ENCODE measurements around the gene TCL1A.
"Not testable (repeated sequence)": the region's sequence is repeated elsewhere in the genome, so short reads cannot be mapped to it uniquely, and the experiment has no call there.

Gene TCL1A

GRCh38 chr14:95677179-95677835 is 36.6 kb downstream of the TCL1A start:
- no peak for DNase-seq (ENCODE audit: low read depth in 3 of 3)

DNA sequence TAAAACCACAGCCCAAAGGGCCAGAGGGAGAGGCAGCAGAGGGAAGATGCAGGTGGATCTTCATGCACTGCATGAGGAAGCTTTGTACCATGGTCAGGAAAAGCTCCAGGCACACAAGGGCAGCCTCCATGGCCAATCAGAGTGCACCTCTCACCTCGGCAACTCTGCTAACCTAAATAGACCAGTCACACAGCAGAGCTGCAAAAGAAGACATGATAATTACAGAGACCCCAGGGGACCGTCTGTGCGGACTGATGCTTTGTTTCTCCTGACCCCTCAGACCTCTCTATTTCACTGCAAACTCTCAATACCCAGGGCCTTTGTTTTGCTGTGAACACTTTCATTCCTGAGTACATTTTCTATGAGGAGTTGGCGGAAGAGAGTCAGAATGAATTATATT is 38.4 kb downstream of the TCL1A start:
- DNase-seq (ENCODE audit: low read depth in 3 of 3) = no peak

GRCh38 chr14:95674613-95675012 is 39.3 kb downstream of the TCL1A start:
- no peak for DNase-seq (ENCODE audit: low read depth in 3 of 3)

DNA sequence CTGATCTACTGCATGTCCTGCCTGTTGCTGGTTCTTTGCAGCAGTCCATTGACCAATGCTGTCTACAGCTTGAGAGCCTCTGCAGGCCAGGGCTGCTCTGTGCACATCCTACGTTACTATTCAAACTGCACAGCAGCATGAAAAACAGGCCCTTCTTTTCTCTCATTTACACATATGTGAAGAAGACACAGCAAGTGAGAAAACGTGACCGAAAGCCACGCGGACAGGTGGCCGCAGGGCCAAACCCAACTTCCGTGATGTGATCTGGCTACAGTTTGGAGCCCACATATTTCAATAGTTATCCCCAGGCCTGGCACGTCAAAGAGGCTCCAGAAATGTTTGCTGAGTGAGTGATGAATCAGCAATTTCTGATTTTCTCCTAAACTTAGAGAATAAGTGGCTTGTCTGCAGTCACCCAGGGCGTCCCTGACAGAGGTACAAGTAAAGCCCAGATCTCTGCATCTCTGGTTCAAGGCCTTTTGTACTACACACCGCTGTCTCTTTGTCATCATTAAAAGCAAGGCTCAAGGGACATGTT is 45.6 kb downstream of the TCL1A start:
- DNase-seq (ENCODE audit: low read depth in 3 of 3) = no peak

DNA sequence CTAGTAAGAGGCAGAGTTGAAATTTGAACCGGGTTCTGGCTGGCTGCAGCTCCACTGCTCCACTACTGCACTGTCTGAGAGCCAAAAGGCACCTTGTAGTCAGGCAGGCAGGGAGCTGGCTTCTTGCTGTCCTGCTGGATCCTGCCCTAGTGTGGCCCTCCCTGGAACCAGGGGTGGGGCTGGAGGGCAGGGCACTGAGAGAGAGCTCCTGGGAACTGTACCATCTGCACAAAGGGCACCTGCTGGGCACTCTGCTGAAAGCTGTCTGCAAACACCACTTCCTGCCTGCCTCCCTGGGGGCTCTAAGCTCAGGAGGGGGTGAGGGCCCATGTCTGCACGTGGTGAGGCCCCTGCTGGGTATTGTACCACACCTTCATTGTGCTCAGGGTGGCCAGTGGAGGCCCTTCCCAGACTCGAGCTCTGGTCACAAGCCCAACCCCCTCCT is 46.7 kb downstream of the TCL1A start:
- DNase-seq (ENCODE audit: low read depth in 3 of 3) = no peak

DNA sequence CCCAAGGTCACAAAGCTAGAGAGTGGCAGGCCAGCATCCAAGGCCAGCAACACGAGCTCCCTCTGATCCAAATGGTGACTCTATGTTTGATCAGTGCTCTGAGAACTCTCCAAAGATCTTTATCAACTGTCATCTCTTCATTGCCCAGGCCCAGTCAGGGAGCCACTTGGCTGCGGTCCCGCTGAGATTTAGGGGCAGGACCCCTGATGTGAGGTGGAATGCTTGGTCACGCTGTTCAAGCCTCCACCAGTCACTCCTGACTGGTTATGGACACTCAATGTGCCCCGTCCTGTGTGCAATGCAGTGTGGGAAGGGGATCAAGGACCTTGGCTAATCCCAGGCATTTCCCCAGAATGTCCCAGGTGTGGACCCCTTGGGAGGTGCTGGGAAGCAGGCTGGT is 47.5 kb downstream of the TCL1A start:
- DNase-seq (ENCODE audit: low read depth in 3 of 3) = no peak

DNA sequence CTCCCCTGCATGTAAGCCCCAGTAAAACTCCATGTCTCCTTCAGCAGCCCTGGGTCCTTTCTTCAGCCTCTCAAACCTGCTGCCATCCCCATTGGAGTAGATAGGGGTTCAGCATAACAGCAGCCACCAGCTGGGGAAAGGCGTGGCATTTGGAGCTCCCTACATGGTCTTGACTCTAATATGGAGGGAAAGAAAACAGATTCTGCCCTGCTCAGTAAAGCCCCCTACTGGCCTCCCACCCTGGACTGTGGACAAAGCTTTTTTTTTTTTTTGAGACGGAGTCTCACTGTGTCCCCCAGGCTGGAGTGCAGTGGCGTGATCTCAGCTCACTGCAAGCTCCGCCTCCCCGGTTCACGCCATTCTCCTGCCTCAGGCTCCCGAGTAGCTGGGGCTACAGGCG is 48.4 kb downstream of the TCL1A start:
- not testable (repeated sequence) for DNase-seq (ENCODE audit: low read depth in 3 of 3)

DNA sequence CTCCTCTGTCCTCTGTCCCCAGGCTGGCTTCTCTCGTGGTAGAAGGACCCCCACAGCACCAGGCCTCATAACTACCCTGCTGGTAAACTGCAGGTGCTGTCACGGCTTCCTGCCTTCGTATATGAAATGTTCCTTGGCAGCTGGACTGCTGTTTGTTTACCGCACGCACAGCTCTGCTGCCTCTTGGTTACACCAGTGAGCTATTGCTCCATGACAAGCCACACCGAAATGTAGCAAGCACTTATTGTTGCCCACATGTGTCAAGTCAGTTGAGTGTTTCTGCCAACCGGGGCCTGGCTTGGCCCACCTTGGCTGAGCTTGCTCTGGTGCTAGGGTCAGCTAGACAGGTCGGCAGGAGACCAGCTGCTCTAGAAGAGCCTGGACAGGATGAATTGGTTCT is 49.4 kb downstream of the TCL1A start:
- DNase-seq (ENCODE audit: low read depth in 3 of 3) = no peak

DNA sequence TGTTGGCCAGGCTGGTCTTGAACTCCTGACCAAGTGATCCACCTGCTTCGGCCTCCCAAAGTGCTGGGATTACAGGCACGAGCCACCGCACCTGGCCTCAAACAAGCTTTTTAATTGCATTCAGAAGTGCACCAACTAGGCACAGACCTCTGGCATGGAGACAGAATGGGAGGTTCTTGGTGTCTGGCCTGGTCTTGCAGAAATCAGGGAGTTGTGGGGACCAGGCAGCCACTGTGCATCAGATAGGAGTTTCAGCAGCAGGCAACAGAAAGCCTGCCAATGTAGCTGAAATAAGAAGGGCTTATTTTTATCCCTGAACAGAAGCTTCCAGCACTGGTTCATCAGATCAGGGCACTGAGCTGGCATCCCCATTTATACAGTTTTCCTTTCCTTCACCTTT is 49.9 kb downstream of the TCL1A start:
- DNase-seq (ENCODE audit: low read depth in 3 of 3) = no peak

DNA sequence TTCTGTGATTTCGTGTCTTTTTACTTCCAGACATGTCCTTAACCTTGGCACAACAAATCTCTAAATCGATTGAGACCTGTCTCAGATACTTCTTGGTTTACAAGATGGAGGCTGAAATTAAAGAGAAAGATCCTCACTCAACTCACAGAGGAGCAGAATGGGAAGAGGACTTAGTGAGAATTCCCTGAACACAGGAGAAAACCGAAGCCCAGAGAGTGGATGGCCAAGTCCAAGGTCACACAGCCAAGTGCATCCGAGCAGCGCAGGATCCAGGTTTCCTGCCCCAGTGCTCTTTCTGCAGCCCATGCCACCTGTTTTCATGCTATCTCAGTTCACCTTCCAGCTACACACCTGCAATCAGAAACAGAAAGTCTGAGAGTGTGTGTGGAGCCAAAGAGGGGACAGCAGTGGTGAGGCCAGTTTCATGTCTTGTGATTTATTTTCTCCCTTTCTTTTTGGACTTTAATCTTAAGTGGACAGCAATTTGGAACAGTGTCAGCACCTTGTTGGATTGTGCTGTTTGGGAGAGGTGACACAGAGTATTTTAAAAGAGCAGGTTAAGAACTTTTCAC is 50.6 kb downstream of the TCL1A start:
- no peak for DNase-seq (ENCODE audit: low read depth in 3 of 3)

- DNase-seq (ENCODE audit: low read depth in 3 of 3) = no peak
Measured at GRCh38 chr14:95662376-95663186, 51.3 kb downstream of the TCL1A start.

- DNase-seq (ENCODE audit: low read depth in 3 of 3) = no peak
Measured at GRCh38 chr14:95660651-95661515, 53.0 kb downstream of the TCL1A start.

- no peak for DNase-seq (ENCODE audit: low read depth in 3 of 3)
Measured at GRCh38 chr14:95659990-95660385, 53.9 kb downstream of the TCL1A start.

Measured in stimulated activated CD4-positive, alpha-beta T cell treated with anti-CD3 and anti-CD28 coated beads, TNF-alpha, amount 100 ng/mL, for 4 hours (primary cell).